Urothelium cell line (cell line): ENCODE results near the gene ENPP1.

Source experiments
- DNase-seq: peaks from one replicate; pipeline ENCODE4 v3.0.0; 2011; ENCODE audit warnings: low spot score, mixed read lengths
- FAIRE-seq: peaks from 2 replicates; lab custom pipeline; 2011; peaks lifted over from hg19 to GRCh38; lab: Jason Lieb, UNC

ENPP1 gene

GRCh38 chr6:131807644-131808459, at the start of gene ENPP1:
TSS of gene ENPP1 (plus strand) at chr6:131808020. CDS start at chr6:131808036, 16 bp downstream.
- FAIRE-seq, result peak; percentile 17
- DNase-seq, result peak; percentile 81

- DNase-seq (no peak), FAIRE-seq (no peak)
Measured at GRCh38 chr6:131758920-131759319, 48.9 kb upstream of the ENPP1 start.

GRCh38 chr6:131761060-131761761, 46.6 kb upstream of the ENPP1 start:
- DNase-seq (peak; percentile 31), FAIRE-seq (no peak)

- DNase-seq (no peak), FAIRE-seq (no peak)
Measured at GRCh38 chr6:131761762-131762067, 46.1 kb upstream of the ENPP1 start.

- no peak for FAIRE-seq
- no peak for DNase-seq
Measured at GRCh38 chr6:131762984-131763383, 44.8 kb upstream of the ENPP1 start.

GRCh38 chr6:131763749-131764148, 44.1 kb upstream of the ENPP1 start:
- FAIRE-seq (no peak), DNase-seq (no peak)

GRCh38 chr6:131764350-131764749, 43.5 kb upstream of the ENPP1 start:
- DNase-seq, result no peak

GRCh38 chr6:131765081-131765803, 42.6 kb upstream of the ENPP1 start:
- no peak for FAIRE-seq
- peak; percentile 61 for DNase-seq

More at GRCh38 chr6:131764350-131764749, 43.5 kb upstream of the ENPP1 start:
- no peak for FAIRE-seq

GRCh38 chr6:131765804-131766135, 42.0 kb upstream of the ENPP1 start:
- no peak for DNase-seq
- FAIRE-seq, result no peak

- DNase-seq (no peak), FAIRE-seq (no peak)
Measured at GRCh38 chr6:131766631-131767030, 41.2 kb upstream of the ENPP1 start.

GRCh38 chr6:131768964-131769363, 38.9 kb upstream of the ENPP1 start:
- DNase-seq (no peak), FAIRE-seq (no peak)

- FAIRE-seq, result no peak
- no peak for DNase-seq
Measured at GRCh38 chr6:131769385-131770141, 38.3 kb upstream of the ENPP1 start.

GRCh38 chr6:131770776-131771175, 37.0 kb upstream of the ENPP1 start:
- DNase-seq, result no peak
- no peak for FAIRE-seq

GRCh38 chr6:131773284-131773950, 34.4 kb upstream of the ENPP1 start:
- FAIRE-seq (no peak), DNase-seq (no peak)

GRCh38 chr6:131775886-131776285, 31.9 kb upstream of the ENPP1 start:
- no peak for FAIRE-seq
- DNase-seq, result no peak

GRCh38 chr6:131776985-131777384, 30.8 kb upstream of the ENPP1 start:
- FAIRE-seq, result no peak
- DNase-seq, result no peak

GRCh38 chr6:131778169-131778568, 29.7 kb upstream of the ENPP1 start:
- no peak for FAIRE-seq
- DNase-seq, result no peak

GRCh38 chr6:131779304-131779703, 28.5 kb upstream of the ENPP1 start:
- no peak for DNase-seq
- no peak for FAIRE-seq

GRCh38 chr6:131780600-131780999, 27.2 kb upstream of the ENPP1 start:
- FAIRE-seq, result no peak
- DNase-seq, result no peak

- no peak for DNase-seq
- no peak for FAIRE-seq
Measured at GRCh38 chr6:131781687-131782086, 26.1 kb upstream of the ENPP1 start.

- no peak for DNase-seq
- no peak for FAIRE-seq
Measured at GRCh38 chr6:131782764-131783163, 25.1 kb upstream of the ENPP1 start.
